ELF-1 (cell line): ENCODE results near the gene ENOSF1.
A peak's percentile ranks its signal among the peaks of the same experiment; 100 is the strongest.

Experiments used
- DNase-seq: peaks from one replicate; pipeline ENCODE4 v3.0.0-alpha.2; 2016; ENCODE audit warnings: low read depth, low spot score

ENOSF1 gene

GRCh38 chr18:634551-635045, 77.8 kb downstream of the ENOSF1 start:
- peak; percentile 41 for DNase-seq

GRCh38 chr18:631560-631959, 80.9 kb downstream of the ENOSF1 start:
- DNase-seq, result no peak

GRCh38 chr18:629269-630150, 82.9 kb downstream of the ENOSF1 start:
- no peak for DNase-seq

- no peak for DNase-seq
Observed at GRCh38 chr18:627231-627630, 85.2 kb downstream of the ENOSF1 start.

- peak; percentile 47 for DNase-seq
Observed at GRCh38 chr18:623761-624620, 88.4 kb downstream of the ENOSF1 start.

GRCh38 chr18:622289-622688, 90.1 kb downstream of the ENOSF1 start:
- no peak for DNase-seq

GRCh38 chr18:621291-622043, 91.0 kb downstream of the ENOSF1 start:
- peak; percentile 17 for DNase-seq
